ENCODE measurements around the gene KCNT1. TPM values are rescaled to one million over a fixed set of nuclear protein-coding genes. Genes with fewer than 3 reads are reported as not detected.

KCNT1 gene
- under 1 TPM; under 0.01 TPM for total RNA-seq

- Histone ChIP-seq H3K27ac (no peak within 1 kb of the TSS), H3K4me3 (no peak within 1 kb of the TSS), H3K27me3 (peaks cover 0 to 8% of the 10 kb centered on the region in 2 donors), H3K9me3 (no peaks in the 10 kb centered on the region), H3K4me1 (peaks cover 14% of the 10 kb centered on the region), H3K36me3 (replicated peaks in 1 of 2; ENCODE audit: insufficient read depth in 1 of 2, low read depth in 2 of 2) (no peaks in the 10 kb centered on the region)
- intact Hi-C loops (cut with DNase I) = loop anchor here (10.0 kb wide), 1 partner anchor 423 kb away; no protein-coding TSS in a partner anchor
- DNase-seq (peak; percentile 41 to 68 (median 52)), ATAC-seq (peak; percentile 39)
- WGBS, 2 donors = 1 to 9% methylated on average over 12 to 60 of the region's 66 CpGs
- TF ChIP-seq POLR2A (IDR thresholded peaks at IDR 0.05) = no peak
- peak; percentile 45 to 98 (median 78) for TF ChIP-seq CTCF (IDR thresholded peaks at IDR 0.05)
These were observed at the start of gene KCNT1 for GRCh38 chr9:135701959-135702721. TSS of gene KCNT1 (plus strand) at chr9:135702185. CDS start at chr9:135702259, 74 bp downstream.

GRCh38 chr9:135655317-135655716, 46.7 kb upstream of the KCNT1 start:
- Histone ChIP-seq H3K27ac (no peak overlapping the region), H3K27me3 (no peaks in the 10 kb centered on the region), H3K9me3 (no peaks in the 10 kb centered on the region), H3K4me1 (no peaks in the 10 kb centered on the region), H3K4me3 (no peak overlapping the region), H3K36me3 (replicated peaks in 1 of 2; ENCODE audit: insufficient read depth in 1 of 2, low read depth in 2 of 2) (no peaks in the 10 kb centered on the region)
- 64 to 80% methylated on average over 2 to 8 of the region's 8 CpGs for WGBS, 2 donors
- intact Hi-C loops (cut with DNase I) = no loop called here
- TF ChIP-seq CTCF (IDR thresholded peaks at IDR 0.05) (no peak), POLR2A (IDR thresholded peaks at IDR 0.05) (no peak)
- ATAC-seq (no peak), DNase-seq (no peak)

- Histone ChIP-seq H3K4me1 (no peaks in the 10 kb centered on the region), H3K27me3 (no peaks in the 10 kb centered on the region), H3K27ac (no peak overlapping the region), H3K36me3 (replicated peaks in 1 of 2; ENCODE audit: insufficient read depth in 1 of 2, low read depth in 2 of 2) (no peaks in the 10 kb centered on the region), H3K4me3 (no peak overlapping the region), H3K9me3 (no peaks in the 10 kb centered on the region)
- WGBS, 2 donors = 69 to 77% methylated on average over 10 to 15 of the region's 15 CpGs
- no peak for TF ChIP-seq CTCF (IDR thresholded peaks at IDR 0.05)
- TF ChIP-seq POLR2A (IDR thresholded peaks at IDR 0.05) = no peak
- ATAC-seq (no peak), DNase-seq (no peak)
- intact Hi-C loops (cut with DNase I) = no loop called here
These were observed 44.6 kb upstream of the KCNT1 start for GRCh38 chr9:135657416-135657815.

- Histone ChIP-seq H3K27ac (no peak overlapping the region), H3K36me3 (replicated peaks in 1 of 2; ENCODE audit: insufficient read depth in 1 of 2, low read depth in 2 of 2) (no peaks in the 10 kb centered on the region), H3K4me3 (no peak overlapping the region), H3K4me1 (no peaks in the 10 kb centered on the region), H3K27me3 (no peaks in the 10 kb centered on the region), H3K9me3 (no peaks in the 10 kb centered on the region)
- 72 to 76% methylated on average over 11 to 13 of the region's 13 CpGs for WGBS, 2 donors
- TF ChIP-seq CTCF (IDR thresholded peaks at IDR 0.05) (no peak), POLR2A (IDR thresholded peaks at IDR 0.05) (no peak)
- intact Hi-C loops (cut with DNase I) = no loop called here
- ATAC-seq (no peak), DNase-seq (no peak)
These were observed 42.7 kb upstream of the KCNT1 start for GRCh38 chr9:135659252-135659651.

- H3K36me3 ChIP-seq (replicated peaks in 1 of 2; ENCODE audit: insufficient read depth in 1 of 2, low read depth in 2 of 2) = no peaks in the 10 kb centered on the region
- no peak overlapping the region for H3K4me3 ChIP-seq
- no peaks in the 10 kb centered on the region for H3K9me3 ChIP-seq
- H3K4me1 ChIP-seq = no peaks in the 10 kb centered on the region
- no peak overlapping the region for H3K27ac ChIP-seq
- no peaks in the 10 kb centered on the region for H3K27me3 ChIP-seq
- WGBS, 2 donors = 82 to 85% methylated on average over 21 to 22 of the region's 22 CpGs
- no peak for ATAC-seq
- intact Hi-C loops (cut with DNase I) = no loop called here
- DNase-seq = no peak
- TF ChIP-seq CTCF (IDR thresholded peaks at IDR 0.05) (no peak), POLR2A (IDR thresholded peaks at IDR 0.05) (no peak)
These were observed 41.6 kb upstream of the KCNT1 start for GRCh38 chr9:135660407-135660806.
